Muscle layer of duodenum (tissue), 2 donors: ENCODE results near the gene GRN.

ENCODE experiments used
- H3K27ac ChIP-seq: one replicate; pipeline ENCODE4 v1.7.0; 2013; ENCODE audit warnings: mild to moderate bottlenecking, low read length
- H3K27me3 ChIP-seq: one replicate; pipeline ENCODE4 v1.7.0; 2013; ENCODE audit warnings: low read depth, mild to moderate bottlenecking, control low read depth, low read length
- H3K36me3 ChIP-seq, 2 donors: one replicate each; pipeline ENCODE4 v1.7.0; 2013; ENCODE audit warnings: low read length in 2 of 2, control low read depth in 1 of 2, mild to moderate bottlenecking in 1 of 2; ENCODE audit not compliant: insufficient read depth in 2 of 2, control insufficient read depth in 1 of 2
- H3K4me1 ChIP-seq, 2 donors: one replicate each; pipeline ENCODE4 v1.7.0; 2013; ENCODE audit warnings: low read length in 2 of 2, mild to moderate bottlenecking in 2 of 2, control low read depth in 1 of 2, moderate library complexity in 1 of 2; ENCODE audit not compliant: insufficient read depth in 2 of 2, control insufficient read depth in 1 of 2
- H3K4me3 ChIP-seq, 2 donors: one replicate each; pipeline ENCODE4 v1.7.0; 2013; ENCODE audit warnings: low read length in 2 of 2, low read depth in 1 of 2, mild to moderate bottlenecking in 1 of 2
- H3K9me3 ChIP-seq, 2 donors: one replicate each; pipeline ENCODE4 v1.7.0; 2013; ENCODE audit warnings: low read length in 2 of 2, control low read depth in 1 of 2, mild to moderate bottlenecking in 1 of 2; ENCODE audit not compliant: control insufficient read depth in 1 of 2
- donor health status: healthy.

The GRN gene

GRCh38 chr17:44312396-44313104, 32.6 kb upstream of the GRN start:
- no peak overlapping the region for H3K27ac ChIP-seq
- no peak overlapping the region for H3K4me3 ChIP-seq
- peaks cover 41% of the 10 kb centered on the region for H3K27me3 ChIP-seq
- H3K36me3 ChIP-seq: no peaks in the 10 kb centered on the region
- no peaks in the 10 kb centered on the region for H3K9me3 ChIP-seq
- peaks cover 3 to 26% of the 10 kb centered on the region in 2 donors for H3K4me1 ChIP-seq

GRCh38 chr17:44314031-44314430, 31.1 kb upstream of the GRN start:
- H3K27me3 ChIP-seq: peaks cover 40% of the 10 kb centered on the region
- peaks cover 0 to 16% of the 10 kb centered on the region in 2 donors for H3K4me1 ChIP-seq
- H3K36me3 ChIP-seq: no peaks in the 10 kb centered on the region
- no peak overlapping the region for H3K27ac ChIP-seq
- no peaks in the 10 kb centered on the region for H3K9me3 ChIP-seq
- no peak overlapping the region for H3K4me3 ChIP-seq

GRCh38 chr17:44314524-44314868, 30.6 kb upstream of the GRN start:
- Histone ChIP-seq H3K4me1 (peaks cover 0 to 13% of the 10 kb centered on the region in 2 donors), H3K36me3 (peaks cover 2 to 4% of the 10 kb centered on the region in 2 donors), H3K4me3 (no peak overlapping the region), H3K9me3 (no peaks in the 10 kb centered on the region), H3K27me3 (peaks cover 40% of the 10 kb centered on the region), H3K27ac (no peak overlapping the region)

GRCh38 chr17:44314869-44315661, 30.0 kb upstream of the GRN start:
- Histone ChIP-seq H3K36me3 (peaks cover 3 to 10% of the 10 kb centered on the region in 2 donors), H3K4me1 (peaks cover 0 to 13% of the 10 kb centered on the region in 2 donors), H3K27me3 (peaks cover 40% of the 10 kb centered on the region), H3K4me3 (peak overlapping the region in 1 of 2 donors; percentile 26), H3K27ac (no peak overlapping the region), H3K9me3 (no peaks in the 10 kb centered on the region)

GRCh38 chr17:44315760-44316731, 29.1 kb upstream of the GRN start:
- H3K27me3 ChIP-seq: peaks cover 40% of the 10 kb centered on the region
- peaks cover 11 to 20% of the 10 kb centered on the region in 2 donors for H3K36me3 ChIP-seq
- H3K4me3 ChIP-seq: no peak overlapping the region
- H3K9me3 ChIP-seq: no peaks in the 10 kb centered on the region
- H3K27ac ChIP-seq: no peak overlapping the region
- peaks cover 0 to 13% of the 10 kb centered on the region in 2 donors for H3K4me1 ChIP-seq

- no peak overlapping the region for H3K27ac ChIP-seq
- H3K27me3 ChIP-seq: peaks cover 40% of the 10 kb centered on the region
- no peak overlapping the region for H3K4me3 ChIP-seq
- peaks cover 13 to 32% of the 10 kb centered on the region in 2 donors for H3K36me3 ChIP-seq
- H3K9me3 ChIP-seq: no peaks in the 10 kb centered on the region
- peaks cover 0 to 13% of the 10 kb centered on the region in 2 donors for H3K4me1 ChIP-seq
Observed at GRCh38 chr17:44317545-44317944, 27.6 kb upstream of the GRN start.

GRCh38 chr17:44318077-44318892, 26.8 kb upstream of the GRN start:
- Histone ChIP-seq H3K27ac (no peak overlapping the region), H3K4me3 (no peak overlapping the region), H3K36me3 (peaks cover 13 to 32% of the 10 kb centered on the region in 2 donors), H3K27me3 (peaks cover 35% of the 10 kb centered on the region), H3K4me1 (peaks cover 0 to 13% of the 10 kb centered on the region in 2 donors), H3K9me3 (no peaks in the 10 kb centered on the region)

GRCh38 chr17:44320066-44320465, 25.0 kb upstream of the GRN start:
- Histone ChIP-seq H3K4me1 (peaks cover 0 to 18% of the 10 kb centered on the region in 2 donors), H3K27me3 (peaks cover 22% of the 10 kb centered on the region), H3K27ac (no peak overlapping the region), H3K9me3 (no peaks in the 10 kb centered on the region), H3K4me3 (no peak overlapping the region), H3K36me3 (peaks cover 13 to 32% of the 10 kb centered on the region in 2 donors)

- Histone ChIP-seq H3K9me3 (no peaks in the 10 kb centered on the region), H3K4me1 (peaks cover 0 to 12% of the 10 kb centered on the region in 2 donors), H3K27ac (no peak overlapping the region), H3K27me3 (peaks cover 11% of the 10 kb centered on the region), H3K36me3 (peaks cover 13 to 32% of the 10 kb centered on the region in 2 donors), H3K4me3 (no peak overlapping the region)
Observed at GRCh38 chr17:44321246-44322120, 23.6 kb upstream of the GRN start.
